HFFc6 (cell line): ENCODE results near the gene XPNPEP2. TPM values are rescaled to one million over a fixed set of nuclear protein-coding genes. Genes with fewer than 3 reads are reported as not detected.

ENCODE experiments used
- DNase-seq: peaks from one replicate; pipeline ENCODE4 v3.0.0-alpha.2; 2018
- H3K27ac Mint-ChIP-seq: 2 replicates; pipeline ENCODE4 v1.8.0; 2020; ENCODE audit warnings: mild to moderate bottlenecking, mixed read lengths
- H3K27me3 Mint-ChIP-seq: 2 replicates; pipeline ENCODE4 v1.8.0; 2021; ENCODE audit warnings: mild to moderate bottlenecking, moderate library complexity, mixed read lengths; ENCODE audit not compliant: insufficient read depth
- H3K36me3 Mint-ChIP-seq: 2 replicates; pipeline ENCODE4 v1.8.0; 2021; ENCODE audit warnings: low read depth, mixed read lengths
- H3K4me1 Mint-ChIP-seq: 2 replicates; pipeline ENCODE4 v1.8.0; 2020; ENCODE audit warnings: low read depth, mixed read lengths
- H3K4me3 Mint-ChIP-seq: 2 replicates; pipeline ENCODE4 v1.8.0; 2020; ENCODE audit warnings: mild to moderate bottlenecking, moderate library complexity, mixed read lengths
- H3K9me3 Mint-ChIP-seq: 2 replicates; pipeline ENCODE4 v1.8.0; 2020; ENCODE audit warnings: mild to moderate bottlenecking, mixed read lengths
- total RNA-seq, 6 experiments: library from RNA; stranded (reverse); fragmentation: NEBNext Ultra II Directional; extraction: Animal tissue kit (Norgen Biotek cat#: 25700); gene quantifications; 2 replicates in 1 of 6; 3 replicates in 5 of 6; pipeline ENCODE4 v1.2.3, GENCODE V29; 2021
- TF ChIP-seq, protein P1 (sequence below): fragments of 200-600 bp; sonication (generic); IDR thresholded peaks from 2 replicates; pipeline ENCODE4 v1.5.0; 2021; ENCODE audit warnings: antibody characterized with exemption, mild to moderate bottlenecking

XPNPEP2 gene
- total RNA-seq, 6 experiments from 2014 or later = not detected

GRCh38 chrX:129795584-129795983, 56.8 kb downstream of the XPNPEP2 start:
- TF ChIP-seq, protein P1, sequence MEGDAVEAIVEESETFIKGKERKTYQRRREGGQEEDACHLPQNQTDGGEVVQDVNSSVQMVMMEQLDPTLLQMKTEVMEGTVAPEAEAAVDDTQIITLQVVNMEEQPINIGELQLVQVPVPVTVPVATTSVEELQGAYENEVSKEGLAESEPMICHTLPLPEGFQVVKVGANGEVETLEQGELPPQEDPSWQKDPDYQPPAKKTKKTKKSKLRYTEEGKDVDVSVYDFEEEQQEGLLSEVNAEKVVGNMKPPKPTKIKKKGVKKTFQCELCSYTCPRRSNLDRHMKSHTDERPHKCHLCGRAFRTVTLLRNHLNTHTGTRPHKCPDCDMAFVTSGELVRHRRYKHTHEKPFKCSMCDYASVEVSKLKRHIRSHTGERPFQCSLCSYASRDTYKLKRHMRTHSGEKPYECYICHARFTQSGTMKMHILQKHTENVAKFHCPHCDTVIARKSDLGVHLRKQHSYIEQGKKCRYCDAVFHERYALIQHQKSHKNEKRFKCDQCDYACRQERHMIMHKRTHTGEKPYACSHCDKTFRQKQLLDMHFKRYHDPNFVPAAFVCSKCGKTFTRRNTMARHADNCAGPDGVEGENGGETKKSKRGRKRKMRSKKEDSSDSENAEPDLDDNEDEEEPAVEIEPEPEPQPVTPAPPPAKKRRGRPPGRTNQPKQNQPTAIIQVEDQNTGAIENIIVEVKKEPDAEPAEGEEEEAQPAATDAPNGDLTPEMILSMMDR = no peak
- Mint-ChIP-seq H3K4me3 (no peak overlapping the region), H3K4me1 (no peaks in the 10 kb centered on the region)

DNA sequence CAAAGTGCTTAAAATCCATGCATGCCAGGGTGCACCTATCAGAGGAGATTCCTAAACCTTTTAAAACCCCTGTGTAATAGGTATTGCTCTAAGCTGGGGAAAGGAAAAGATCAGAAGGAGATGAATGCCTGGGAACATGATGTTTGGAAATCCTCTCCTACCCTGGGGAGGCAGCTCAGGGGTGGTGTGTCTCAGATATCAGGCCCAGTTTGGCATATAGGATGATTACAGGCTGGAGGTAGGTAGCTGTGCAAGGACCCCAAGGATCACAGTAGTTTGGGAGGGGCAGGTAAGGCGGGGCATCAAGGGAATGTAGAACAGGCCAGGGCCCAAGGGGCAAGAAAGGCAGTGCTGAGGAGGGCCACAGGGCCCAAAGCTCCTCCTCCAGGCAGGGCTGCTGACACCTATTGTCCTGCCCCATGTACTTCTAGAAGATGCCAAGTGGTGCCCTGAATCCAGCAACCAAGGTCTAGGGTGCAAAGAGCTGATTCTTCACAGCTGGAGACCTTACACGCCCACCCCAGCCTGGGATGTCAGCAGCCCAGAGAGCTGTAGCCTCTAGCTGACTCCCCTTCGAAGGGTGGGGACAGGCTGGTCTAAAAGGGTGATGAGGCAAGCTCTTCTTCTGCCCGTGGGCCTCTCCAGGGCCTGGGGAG, 58.6 kb downstream of the XPNPEP2 start:
- TF ChIP-seq, protein P1 = no peak
- DNase-seq = no peak
- Mint-ChIP-seq H3K27me3 (peaks cover 2% of the 10 kb centered on the region), H3K4me1 (no peaks in the 10 kb centered on the region), H3K9me3 (no peaks in the 10 kb centered on the region), H3K4me3 (no peak overlapping the region), H3K27ac (no peak overlapping the region), H3K36me3 (no peaks in the 10 kb centered on the region; the same call in 1 of the 2 replicates)

More at GRCh38 chrX:129795584-129795983, 56.8 kb downstream of the XPNPEP2 start:
- H3K36me3 Mint-ChIP-seq = no peaks in the 10 kb centered on the region; the same call in 1 of the 2 replicates
- H3K9me3 Mint-ChIP-seq = no peaks in the 10 kb centered on the region
- no peak overlapping the region for H3K27ac Mint-ChIP-seq
- DNase-seq = no peak
- H3K27me3 Mint-ChIP-seq = peaks cover 2% of the 10 kb centered on the region

DNA sequence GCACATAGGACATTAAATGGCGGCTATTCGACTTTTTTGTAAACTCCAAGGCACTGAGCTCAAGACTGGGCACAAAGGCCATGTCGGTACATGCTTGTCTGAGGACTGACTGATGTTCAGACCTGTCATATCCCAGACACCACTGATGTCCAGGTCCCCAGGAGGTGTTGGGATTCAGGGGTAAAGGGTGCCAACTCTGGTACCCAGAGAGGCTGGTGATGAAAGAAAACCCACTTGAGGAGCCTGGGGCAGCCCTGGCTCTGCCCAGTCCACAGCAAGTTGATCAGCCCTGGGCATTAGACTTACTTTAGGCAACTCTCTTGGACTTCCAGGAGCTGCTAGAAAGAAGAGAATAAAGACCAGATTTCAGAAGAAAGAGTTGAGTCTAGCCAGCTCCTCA, 59.7 kb downstream of the XPNPEP2 start:
- Mint-ChIP-seq H3K27me3 (peaks cover 1% of the 10 kb centered on the region), H3K27ac (no peak overlapping the region), H3K4me3 (no peak overlapping the region), H3K9me3 (no peaks in the 10 kb centered on the region), H3K36me3 (no peaks in the 10 kb centered on the region; the same call in 1 of the 2 replicates), H3K4me1 (no peaks in the 10 kb centered on the region)
- TF ChIP-seq, protein P1 = no peak
- no peak for DNase-seq

DNA sequence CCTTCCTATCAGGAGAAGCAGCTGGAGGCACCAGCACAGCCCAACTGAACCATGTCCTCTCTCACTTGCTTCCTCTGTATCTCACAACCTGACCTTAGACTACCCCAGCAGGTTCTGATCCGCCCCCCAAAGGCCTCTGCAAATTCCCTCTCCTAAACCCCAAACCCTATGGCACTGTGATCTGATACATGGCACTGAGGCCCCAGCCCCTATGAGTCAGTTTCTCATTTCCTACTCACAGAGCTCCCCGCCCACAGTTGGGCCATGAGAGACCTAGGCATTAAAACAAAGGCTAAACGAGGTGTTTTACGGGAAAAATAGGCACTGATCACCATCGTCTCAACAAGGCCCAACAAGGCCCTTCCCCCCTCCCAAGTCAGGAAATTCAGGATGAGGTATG, 60.1 kb downstream of the XPNPEP2 start:
- no peak for DNase-seq
- Mint-ChIP-seq H3K27me3 (no peaks in the 10 kb centered on the region; the same call in 1 of the 2 replicates), H3K36me3 (no peaks in the 10 kb centered on the region; the same call in 1 of the 2 replicates), H3K27ac (no peak overlapping the region), H3K4me3 (no peak overlapping the region), H3K4me1 (no peaks in the 10 kb centered on the region), H3K9me3 (no peaks in the 10 kb centered on the region)
- TF ChIP-seq, protein P1 = no peak

GRCh38 chrX:129800186-129800585, 61.4 kb downstream of the XPNPEP2 start:
- no peaks in the 10 kb centered on the region for H3K9me3 Mint-ChIP-seq

More at GRCh38 chrX:129800186-129800585, 61.4 kb downstream of the XPNPEP2 start:
- H3K36me3 Mint-ChIP-seq = no peaks in the 10 kb centered on the region; the same call in 1 of the 2 replicates
- TF ChIP-seq, protein P1 = no peak
- H3K27ac Mint-ChIP-seq = no peak overlapping the region
- H3K27me3 Mint-ChIP-seq = no peaks in the 10 kb centered on the region; the same call in 1 of the 2 replicates
- H3K4me1 Mint-ChIP-seq = no peaks in the 10 kb centered on the region
- DNase-seq = no peak
- no peak overlapping the region for H3K4me3 Mint-ChIP-seq
